ENCODE data around the gene APOBEC2.
"Not testable (repeated sequence)": the region's sequence is repeated elsewhere in the genome, so short reads cannot be mapped to it uniquely, and the experiment has no call there.

Gene APOBEC2

GRCh38 chr6:41013466-41014153 is 39.4 kb upstream of the APOBEC2 start:
- peaks cover 26% of the 10 kb centered on the region for H3K36me3 Mint-ChIP-seq (ENCODE audit: low read depth)
- H3K9me3 Mint-ChIP-seq: no peaks in the 10 kb centered on the region
- no peak for TF ChIP-seq CTCF (IDR thresholded peaks at IDR 0.05)
- H3K4me1 Mint-ChIP-seq: no peaks in the 10 kb centered on the region
- H3K4me3 Mint-ChIP-seq: no peak overlapping the region
- H3K27me3 Mint-ChIP-seq (ENCODE audit: low read depth, poor library complexity): no peaks in the 10 kb centered on the region
- H3K27ac Mint-ChIP-seq: no peak overlapping the region
- DNase-seq: no peak

DNA sequence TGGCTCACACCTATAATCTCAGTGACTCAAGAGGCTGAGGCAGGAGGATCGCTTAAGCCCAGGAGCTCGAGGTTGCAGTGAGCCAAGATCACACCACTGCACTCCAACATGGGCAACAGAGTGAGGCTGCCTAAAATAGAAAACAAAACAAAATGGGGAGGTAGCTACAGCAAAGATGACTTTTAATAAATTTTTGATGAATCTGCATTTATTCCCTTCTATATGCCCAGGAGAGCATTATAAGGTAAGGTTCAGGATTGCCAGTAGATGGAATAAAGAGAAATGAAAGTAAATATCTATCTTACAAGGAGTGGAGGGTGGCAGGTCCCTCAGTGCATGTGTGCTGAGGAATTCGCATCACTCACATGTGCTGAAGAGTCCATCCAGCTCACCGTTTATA is 38.2 kb upstream of the APOBEC2 start:
- no peaks in the 10 kb centered on the region for H3K4me1 Mint-ChIP-seq
- peaks cover 34% of the 10 kb centered on the region for H3K36me3 Mint-ChIP-seq (ENCODE audit: low read depth)
- no peak for TF ChIP-seq CTCF (IDR thresholded peaks at IDR 0.05)
- H3K27me3 Mint-ChIP-seq (ENCODE audit: low read depth, poor library complexity): no peaks in the 10 kb centered on the region
- no peak overlapping the region for H3K27ac Mint-ChIP-seq
- no peak overlapping the region for H3K4me3 Mint-ChIP-seq
- no peaks in the 10 kb centered on the region for H3K9me3 Mint-ChIP-seq
- no peak for DNase-seq

DNA sequence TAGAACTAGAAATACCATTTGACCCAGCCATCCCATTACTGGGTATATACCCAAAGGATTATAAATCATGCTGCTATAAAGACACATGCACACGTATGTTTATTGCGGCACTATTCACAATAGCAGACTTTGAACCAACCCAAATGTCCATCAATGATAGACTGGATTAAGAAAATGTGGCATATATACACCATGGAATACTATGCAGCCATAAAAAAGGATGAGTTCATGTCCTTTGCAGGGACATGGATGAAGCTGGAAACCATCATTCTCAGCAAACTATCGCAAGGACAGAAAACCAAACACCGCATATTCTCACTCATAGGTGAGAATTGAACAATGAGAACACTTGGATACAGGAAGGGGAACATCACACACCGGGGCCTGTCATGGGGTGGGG is 37.1 kb upstream of the APOBEC2 start:
- H3K27ac Mint-ChIP-seq; H3K4me3 Mint-ChIP-seq; DNase-seq; H3K4me1 Mint-ChIP-seq; H3K9me3 Mint-ChIP-seq; H3K27me3 Mint-ChIP-seq (ENCODE audit: low read depth, poor library complexity): not testable (repeated sequence)
- peaks cover 44% of the 10 kb centered on the region for H3K36me3 Mint-ChIP-seq (ENCODE audit: low read depth)

DNA sequence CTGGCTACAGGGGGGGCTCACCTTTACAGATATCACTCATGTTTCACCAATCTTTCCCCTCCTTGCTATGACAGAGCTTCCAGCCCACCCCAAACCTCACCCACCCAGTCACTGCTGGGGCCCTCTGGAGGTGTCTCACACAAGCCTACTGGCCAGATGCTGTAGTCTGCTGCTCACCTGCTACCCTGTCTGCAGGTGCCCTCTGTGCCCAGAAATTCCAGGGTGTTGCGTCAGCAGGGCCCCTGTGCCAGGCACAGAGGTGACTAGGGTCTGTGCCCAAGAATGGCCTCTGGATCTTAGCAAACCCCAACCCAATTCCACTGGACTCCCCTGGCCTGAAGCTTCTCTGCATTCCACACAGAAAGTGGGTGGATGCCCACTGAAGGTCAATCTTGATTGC is 35.3 kb upstream of the APOBEC2 start:
- no peak for DNase-seq
- no peak for TF ChIP-seq CTCF (IDR thresholded peaks at IDR 0.05)
- Mint-ChIP-seq H3K4me3 (no peak overlapping the region), H3K27ac (no peak overlapping the region), H3K27me3 (ENCODE audit: low read depth, poor library complexity) (no peaks in the 10 kb centered on the region), H3K36me3 (ENCODE audit: low read depth) (peaks cover 44% of the 10 kb centered on the region), H3K9me3 (peaks cover 3% of the 10 kb centered on the region), H3K4me1 (no peaks in the 10 kb centered on the region)

DNA sequence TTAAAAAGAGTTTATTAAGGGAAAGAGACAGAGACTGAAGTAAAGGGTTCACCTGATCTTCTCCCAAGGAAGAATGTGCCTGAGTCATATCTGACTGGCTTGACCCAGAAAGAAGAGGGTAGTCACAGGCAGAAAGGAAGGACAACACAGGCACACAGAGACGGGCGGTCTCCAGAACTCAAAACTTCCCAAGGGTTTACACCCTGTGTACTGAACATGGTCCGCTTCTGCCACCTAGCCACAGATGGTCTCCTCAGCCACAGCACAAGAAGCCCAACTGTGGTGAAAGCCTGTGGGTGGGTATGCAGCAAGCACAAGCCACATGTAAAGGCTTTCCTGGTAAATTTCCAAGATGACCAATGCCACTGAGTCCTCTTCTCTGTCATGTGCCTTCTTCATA is 31.2 kb upstream of the APOBEC2 start:
- Mint-ChIP-seq H3K27me3 (ENCODE audit: low read depth, poor library complexity) (peaks cover 4% of the 10 kb centered on the region), H3K27ac (no peak overlapping the region)
- DNase-seq: no peak

DNA sequence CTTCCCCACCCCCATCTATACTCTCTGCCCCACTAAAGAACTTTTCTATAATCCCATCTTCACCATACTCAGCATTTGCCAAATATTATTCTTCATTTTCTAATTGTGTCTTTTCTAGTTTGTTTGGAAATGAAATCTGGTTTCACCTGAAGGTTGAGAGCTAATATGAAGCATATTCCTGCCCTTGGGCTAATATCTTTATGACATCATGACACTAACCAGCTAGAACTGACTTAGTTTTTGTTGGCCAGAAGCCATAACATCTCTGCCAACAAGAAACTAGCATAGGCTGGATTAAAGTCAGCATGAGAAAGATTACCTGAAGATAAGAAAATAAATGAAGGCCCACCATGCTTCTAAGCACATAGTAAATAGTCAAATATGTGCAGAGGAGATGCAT is 30.7 kb upstream of the APOBEC2 start:
- H3K27me3 Mint-ChIP-seq (ENCODE audit: low read depth, poor library complexity): peaks cover 4% of the 10 kb centered on the region
- no peak for DNase-seq
- no peak for TF ChIP-seq CTCF (IDR thresholded peaks at IDR 0.05)
- H3K36me3 Mint-ChIP-seq (ENCODE audit: low read depth): peaks cover 43% of the 10 kb centered on the region
- no peak overlapping the region for H3K4me3 Mint-ChIP-seq
- no peak overlapping the region for H3K27ac Mint-ChIP-seq
- peaks cover 3% of the 10 kb centered on the region for H3K9me3 Mint-ChIP-seq
- H3K4me1 Mint-ChIP-seq: peaks cover 18% of the 10 kb centered on the region

More for the DNA sequence above, 31.2 kb upstream of the APOBEC2 start:
- TF ChIP-seq CTCF (IDR thresholded peaks at IDR 0.05): no peak
- Mint-ChIP-seq H3K9me3 (peaks cover 3% of the 10 kb centered on the region), H3K4me3 (no peak overlapping the region), H3K4me1 (peaks cover 13% of the 10 kb centered on the region), H3K36me3 (ENCODE audit: low read depth) (peaks cover 43% of the 10 kb centered on the region)

Measured in nephron progenitor cell (in vitro differentiated cells).